Measurements from ENCODE around the gene TRIM39.
"Not testable (repeated sequence)": the region's sequence is repeated elsewhere in the genome, so short reads cannot be mapped to it uniquely, and the experiment has no call there.

TRIM39 gene

DNA sequence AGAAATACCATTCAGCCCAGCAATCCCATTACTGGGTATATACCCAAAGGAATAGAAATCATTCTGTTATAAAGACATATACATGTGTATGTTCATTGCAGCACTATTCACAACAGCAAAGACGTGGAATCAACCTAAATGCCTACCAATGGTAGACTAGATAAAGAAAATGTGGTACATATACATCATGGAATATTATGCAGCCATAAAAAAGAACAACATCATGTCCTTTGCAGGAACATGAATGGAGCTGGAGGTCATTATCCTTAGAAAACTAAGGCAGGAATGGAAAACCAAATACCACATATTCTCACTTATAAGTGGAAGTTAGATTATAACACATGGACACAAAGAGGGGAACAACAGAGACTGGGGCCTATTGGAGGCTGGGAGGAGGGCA, 42.6 kb downstream of the TRIM39 start:
- not testable (repeated sequence) for DNase-seq

DNA sequence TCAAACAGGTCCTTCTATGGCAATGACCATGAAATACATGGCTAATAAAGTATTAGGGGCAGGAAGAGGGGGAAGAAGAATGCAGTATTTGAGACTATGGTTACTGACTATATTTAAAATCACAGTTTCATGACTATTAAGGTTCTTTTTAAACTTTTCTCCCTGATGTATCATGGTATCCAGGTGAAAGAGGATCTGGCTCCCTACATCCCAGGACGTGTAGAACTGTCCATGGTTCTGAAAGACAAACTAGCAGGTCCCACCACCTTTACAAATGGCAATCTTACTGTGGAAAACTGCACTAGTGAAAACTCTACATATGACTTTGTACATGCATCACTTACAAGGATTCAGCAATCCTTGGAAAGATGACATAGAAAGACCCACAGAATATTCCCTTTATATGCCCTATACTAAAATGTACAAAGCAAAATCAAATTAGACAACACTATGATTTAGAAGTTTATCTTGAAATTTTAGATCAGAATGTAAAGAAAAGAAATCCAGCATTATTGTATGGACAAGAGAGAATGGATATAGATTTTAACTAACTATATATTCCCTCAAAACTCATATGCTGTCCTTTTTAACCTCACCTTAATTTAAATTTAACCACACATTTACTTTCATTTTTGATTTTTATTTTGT, 51.7 kb downstream of the TRIM39 start:
- no peak for DNase-seq

- DNase-seq: no peak
Observed at GRCh38 chr6:30380464-30380863, 53.7 kb downstream of the TRIM39 start.

GRCh38 chr6:30386166-30386565, 59.4 kb downstream of the TRIM39 start:
- DNase-seq: no peak

- DNase-seq: no peak
Observed at GRCh38 chr6:30391240-30391639, 64.5 kb downstream of the TRIM39 start.

Measured in left hindlimb (tissue), 1 donor.